Small intestine (tissue), 7 donors: ENCODE measurements around the gene NFXL1. TPM values are rescaled to one million over a fixed set of nuclear protein-coding genes. Genes with fewer than 3 reads are reported as not detected.

Experiments used
- DNase-seq, 2 donors: peaks; one replicate each; pipeline versions ENCODE4 v3.0.0 to v3.0.0-alpha.2; 2013
- FAIRE-seq: peaks from 2 replicates; lab custom pipeline; 2012; peaks lifted over from hg19 to GRCh38; lab: Jason Lieb, UNC
- H3K27ac ChIP-seq, 3 donors: one replicate each; pipeline ENCODE4 v1.5.1; 2013; ENCODE audit warnings: low read length in 2 of 3, mild to moderate bottlenecking in 2 of 3, control low read depth in 1 of 3, inconsistent platforms in 1 of 3, low read depth in 1 of 3, moderate library complexity in 1 of 3
- H3K27me3 ChIP-seq, 3 donors: one replicate each; pipeline ENCODE4 v1.6.1; 2013; ENCODE audit warnings: low read length in 3 of 3, inconsistent platforms in 1 of 3; ENCODE audit not compliant: control insufficient read depth in 3 of 3, insufficient read depth in 3 of 3
- H3K36me3 ChIP-seq, 3 donors: one replicate each; pipeline ENCODE4 v1.6.1; 2013; ENCODE audit warnings: low read length in 3 of 3, inconsistent platforms in 1 of 3, low read depth in 1 of 3, mild to moderate bottlenecking in 1 of 3, moderate library complexity in 1 of 3; ENCODE audit not compliant: control insufficient read depth in 3 of 3, insufficient read depth in 2 of 3
- H3K4me1 ChIP-seq, 3 donors: one replicate each; pipeline ENCODE4 v1.6.1; 2013; ENCODE audit warnings: low read length in 2 of 3, inconsistent platforms in 1 of 3, low read depth in 1 of 3, mild to moderate bottlenecking in 1 of 3, moderate library complexity in 1 of 3; ENCODE audit not compliant: control insufficient read depth in 3 of 3, insufficient read depth in 2 of 3
- H3K4me3 ChIP-seq, 3 donors: one replicate each; pipeline ENCODE4 v1.5.1; 2013; ENCODE audit warnings: low read length in 3 of 3, control low read depth in 1 of 3, inconsistent platforms in 1 of 3, low read depth in 1 of 3, mild to moderate bottlenecking in 1 of 3, moderate library complexity in 1 of 3
- H3K9me3 ChIP-seq, 2 donors: one replicate each; pipeline ENCODE4 v1.6.1; 2013; ENCODE audit warnings: low read depth in 1 of 2, low read length in 1 of 2; ENCODE audit not compliant: control insufficient read depth in 2 of 2, insufficient read depth in 1 of 2
- WGBS, 3 donors: extraction: QIAGEN DNeasy Blood & Tissue Kit; methylation state at CpG; one replicate each; pipeline ENCODE4 v1.1.7; 2013; 5-methylcytosine and 5-hydroxymethylcytosine counted together
- polyA plus RNA-seq, 4 donors: library from polyadenylated mRNA; stranded (reverse) in 3 of 4; unstranded in 1 of 4; fragments of 200-250 nt in 3 of 4; fragments of 120-200 nt in 1 of 4; gene quantifications; one replicate each; pipeline versions ENCODE4 v1.2.1 to v1.2.3, GENCODE V29; 2013
- donor health status: healthy with polysubstance abuse.
- donor health status: control.
- donor health status: control.
- donor health status: Bipolar disorder and iron deficiency.
- donor health status: healthy.

Gene NFXL1
- polyA plus RNA-seq, 4 donors = 4.6 to 15.1 (median 6.3) TPM

DNA sequence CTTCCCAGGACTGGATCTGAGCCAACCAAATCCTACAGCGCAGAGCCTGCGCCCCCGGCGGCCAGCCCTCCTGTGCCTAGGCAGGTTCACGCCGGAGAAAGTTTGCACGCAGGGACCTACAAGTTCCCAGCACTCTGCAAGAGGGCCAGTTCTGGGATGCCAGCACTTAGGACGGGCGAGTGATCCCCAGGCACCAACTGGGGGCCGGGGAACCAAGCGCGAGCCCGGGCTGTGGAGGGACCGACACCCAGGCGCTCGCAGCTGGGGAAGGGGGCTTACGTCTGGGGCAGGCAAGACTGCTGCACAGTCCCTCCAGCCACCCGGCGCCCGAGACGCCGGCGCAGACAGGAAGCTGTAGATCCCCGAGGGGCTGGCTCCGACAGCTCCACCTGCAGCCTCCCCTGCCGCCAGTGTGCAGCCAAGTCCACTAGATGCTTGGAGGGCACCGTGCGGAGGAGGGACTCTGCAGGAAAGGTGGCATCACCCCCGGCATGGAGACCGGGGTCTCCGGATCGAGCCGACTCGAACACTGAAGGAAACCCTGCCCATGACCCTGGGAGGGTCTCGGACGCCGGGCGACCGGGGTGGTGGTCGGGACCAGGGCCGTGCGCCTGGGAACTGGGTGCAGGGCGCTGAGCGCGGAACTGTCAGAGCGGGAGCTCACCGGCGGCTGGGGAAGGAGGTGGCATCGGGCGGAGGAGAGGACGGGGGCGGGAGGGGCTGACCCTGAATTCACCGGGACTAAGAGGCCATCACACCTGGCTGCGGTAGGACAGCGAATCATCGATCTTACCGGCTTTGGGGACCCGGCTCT, 77.1 kb downstream of the NFXL1 start:
- H3K36me3 ChIP-seq = no peaks in the 10 kb centered on the region
- H3K4me3 ChIP-seq = peak overlapping the region in 2 of 3 donors; percentile 51 to 61
- DNase-seq (peak; percentile 24 to 66), FAIRE-seq (no peak)
- no peak overlapping the region for H3K27ac ChIP-seq
- H3K27me3 ChIP-seq = peaks cover 0 to 5% (median 0%) of the 10 kb centered on the region in 3 donors
- H3K4me1 ChIP-seq = peaks cover 0 to 25% (median 8%) of the 10 kb centered on the region in 3 donors
- peaks cover 0 to 6% of the 10 kb centered on the region in 2 donors for H3K9me3 ChIP-seq
- WGBS, 3 donors = 1% methylated on average over 42 to 58 of the region's 58 CpGs

DNA sequence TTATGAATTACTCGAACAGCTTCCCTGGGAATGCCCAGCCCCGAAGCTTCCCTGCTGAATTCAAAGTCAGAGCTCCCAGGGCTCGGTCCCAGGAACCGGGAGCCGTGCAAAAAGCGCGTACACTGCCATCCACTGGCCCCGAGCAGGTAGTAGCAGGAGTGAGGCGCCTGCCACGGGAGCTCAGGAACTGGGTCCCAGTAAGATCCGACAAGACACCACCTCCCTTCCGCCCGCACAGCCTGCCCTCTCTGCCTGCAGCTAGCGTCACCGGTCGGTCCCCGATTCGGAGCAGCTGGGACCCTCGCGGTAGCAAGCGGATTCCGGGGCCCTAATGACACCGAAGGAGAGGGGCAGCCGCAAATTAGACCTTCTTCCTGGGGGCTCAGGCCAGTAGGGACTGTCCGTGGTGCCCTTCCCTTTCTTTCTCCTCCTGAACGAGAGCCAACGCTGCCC, 77.7 kb downstream of the NFXL1 start:
- WGBS, 3 donors = 0 to 1% (median 1%) methylated on average over 24 to 27 of the region's 27 CpGs
- Histone ChIP-seq H3K36me3 (no peaks in the 10 kb centered on the region), H3K27me3 (peaks cover 0 to 5% (median 0%) of the 10 kb centered on the region in 3 donors), H3K9me3 (peaks cover 0 to 6% of the 10 kb centered on the region in 2 donors), H3K4me3 (peak overlapping the region in 2 of 3 donors; percentile 51 to 61), H3K27ac (no peak overlapping the region), H3K4me1 (peaks cover 0 to 25% (median 8%) of the 10 kb centered on the region in 3 donors)
- FAIRE-seq (no peak), DNase-seq (peak; percentile 81 to 83)

DNA sequence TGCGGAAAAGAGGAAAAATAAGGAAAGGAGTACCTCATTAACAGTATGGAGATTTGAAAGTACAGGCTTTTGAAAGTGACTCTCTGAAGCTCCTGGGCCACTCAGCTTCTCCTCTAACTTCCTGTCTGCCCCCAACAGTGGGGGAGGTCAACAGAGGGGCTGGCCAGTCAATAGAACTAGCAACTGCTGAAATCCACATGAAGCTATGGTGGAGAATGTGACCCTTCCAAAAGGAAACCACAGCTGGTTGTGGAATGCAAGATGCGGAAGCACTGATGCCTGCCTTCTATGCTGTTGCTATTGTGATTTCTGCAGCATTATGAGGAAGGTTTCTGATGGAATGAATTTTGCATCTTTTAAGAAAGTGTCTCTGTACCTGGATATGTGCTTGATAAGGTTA, 78.9 kb downstream of the NFXL1 start:
- DNase-seq (no peak), FAIRE-seq (no peak)
- Histone ChIP-seq H3K36me3 (no peaks in the 10 kb centered on the region), H3K9me3 (peaks cover 0 to 6% of the 10 kb centered on the region in 2 donors), H3K27ac (no peak overlapping the region), H3K4me3 (no peak overlapping the region), H3K27me3 (peaks cover 0 to 5% (median 2%) of the 10 kb centered on the region in 3 donors), H3K4me1 (peaks cover 0 to 25% (median 8%) of the 10 kb centered on the region in 3 donors)
- 73 to 81% (median 78%) methylated on average over 2 of the region's 2 CpGs for WGBS, 3 donors

DNA sequence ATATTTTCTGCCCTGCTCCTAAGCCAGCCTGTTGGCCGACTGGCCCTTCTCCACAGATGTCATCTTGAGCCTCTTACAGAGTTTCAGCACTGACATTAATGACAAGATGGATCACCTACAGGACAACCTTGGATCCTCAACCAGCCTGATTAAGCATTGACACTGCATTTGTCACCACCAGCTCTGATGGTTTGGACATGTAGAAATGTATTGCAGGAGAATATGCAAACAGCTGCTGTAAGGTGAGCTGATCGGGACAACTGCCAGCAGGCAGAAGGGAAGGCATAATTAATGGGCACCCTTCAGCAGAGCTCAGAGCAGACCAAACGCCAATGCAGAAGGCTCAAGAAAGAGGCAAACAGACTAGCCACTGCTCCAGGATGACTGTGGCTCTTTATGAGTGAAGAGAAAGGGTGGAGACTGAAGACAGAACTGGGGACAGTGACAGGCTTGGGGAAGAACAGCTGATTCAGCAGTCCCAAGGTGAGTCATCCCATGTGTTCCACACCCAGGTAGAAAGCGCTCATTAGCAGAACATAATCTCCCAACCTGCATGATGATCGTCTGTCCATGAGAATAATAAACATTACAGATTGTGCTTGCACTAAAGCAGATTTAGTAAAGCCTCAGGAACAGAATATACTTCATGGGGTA, 83.2 kb downstream of the NFXL1 start:
- Histone ChIP-seq H3K4me1 (peaks cover 0 to 8% (median 0%) of the 10 kb centered on the region in 3 donors), H3K27me3 (peaks cover 0 to 5% (median 2%) of the 10 kb centered on the region in 3 donors), H3K36me3 (no peaks in the 10 kb centered on the region), H3K27ac (no peak overlapping the region), H3K9me3 (peaks cover 0 to 6% of the 10 kb centered on the region in 2 donors), H3K4me3 (no peak overlapping the region)
- DNase-seq = peak; percentile 5 to 32
- WGBS, 3 donors = 54 to 73% (median 54%) methylated on average over 5 of the region's 5 CpGs
- FAIRE-seq = no peak

DNA sequence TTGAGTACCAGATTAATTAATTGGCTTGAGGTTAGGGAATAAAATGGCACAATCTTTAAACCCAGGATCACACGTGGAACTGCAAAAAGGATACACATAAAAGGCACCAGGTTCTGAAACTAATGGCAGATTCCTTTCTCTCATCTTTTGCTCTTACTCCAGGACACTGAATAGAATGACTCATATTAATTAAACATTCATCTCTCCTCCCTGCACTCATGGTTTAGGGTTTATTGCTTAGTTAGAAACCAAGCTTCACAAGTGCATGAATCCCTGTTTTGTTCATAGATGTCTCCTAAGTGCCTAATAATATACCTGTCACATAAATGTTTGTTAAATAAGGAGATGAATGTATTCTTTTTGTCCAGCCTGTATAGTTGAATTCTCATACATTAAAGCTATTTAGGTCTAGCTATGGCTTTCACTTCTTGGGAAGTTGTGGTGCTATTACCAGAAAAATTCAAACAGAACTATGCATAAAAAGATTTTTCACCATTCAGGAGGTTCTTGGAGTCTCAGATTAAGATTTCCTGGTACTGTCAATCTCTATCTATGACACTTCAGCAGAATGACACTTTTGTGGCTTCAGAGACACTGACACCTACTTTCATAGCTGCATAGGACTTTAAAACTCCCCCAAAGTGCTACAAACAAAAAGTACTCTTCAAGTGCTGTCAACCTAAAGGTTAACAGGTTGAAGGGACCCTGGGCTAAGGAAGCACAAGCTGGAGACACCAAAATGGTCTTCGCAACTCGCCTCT, 83.9 kb downstream of the NFXL1 start:
- H3K9me3 ChIP-seq = peaks cover 0 to 6% of the 10 kb centered on the region in 2 donors
- 74 to 88% (median 75%) methylated on average over 3 of the region's 3 CpGs for WGBS, 3 donors
- DNase-seq (no peak), FAIRE-seq (no peak)
- H3K4me1 ChIP-seq = peaks cover 0 to under 1% (median 0%) of the 10 kb centered on the region in 3 donors
- H3K27ac ChIP-seq = no peak overlapping the region
- peaks cover 0 to 3% (median 2%) of the 10 kb centered on the region in 3 donors for H3K27me3 ChIP-seq
- H3K36me3 ChIP-seq = no peaks in the 10 kb centered on the region
- H3K4me3 ChIP-seq = no peak overlapping the region

DNA sequence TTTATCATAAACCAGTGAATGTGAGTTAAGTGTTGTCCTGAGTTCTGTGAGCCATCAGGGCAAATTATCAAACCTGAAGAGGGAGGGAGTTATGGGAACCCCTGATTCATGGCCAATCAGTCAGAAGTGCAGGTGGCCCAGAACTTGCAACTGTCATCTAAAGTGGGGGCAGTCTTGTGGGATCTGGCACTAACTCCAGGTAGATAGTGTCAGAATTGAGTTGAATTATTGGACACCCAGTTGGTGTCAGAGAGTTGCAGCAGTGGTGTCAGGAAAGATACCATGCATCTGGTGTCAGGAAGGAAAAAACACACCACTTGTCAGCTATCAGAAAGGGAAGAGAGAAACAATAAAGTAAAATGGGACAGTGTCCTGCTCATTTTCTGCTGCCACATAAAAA, 84.9 kb downstream of the NFXL1 start:
- FAIRE-seq (no peak), DNase-seq (no peak)
- Histone ChIP-seq H3K36me3 (no peaks in the 10 kb centered on the region), H3K27me3 (peaks cover 0 to 2% (median 0%) of the 10 kb centered on the region in 3 donors), H3K4me3 (no peak overlapping the region), H3K27ac (no peak overlapping the region), H3K9me3 (peaks cover 0 to 6% of the 10 kb centered on the region in 2 donors), H3K4me1 (no peaks in the 10 kb centered on the region)

DNA sequence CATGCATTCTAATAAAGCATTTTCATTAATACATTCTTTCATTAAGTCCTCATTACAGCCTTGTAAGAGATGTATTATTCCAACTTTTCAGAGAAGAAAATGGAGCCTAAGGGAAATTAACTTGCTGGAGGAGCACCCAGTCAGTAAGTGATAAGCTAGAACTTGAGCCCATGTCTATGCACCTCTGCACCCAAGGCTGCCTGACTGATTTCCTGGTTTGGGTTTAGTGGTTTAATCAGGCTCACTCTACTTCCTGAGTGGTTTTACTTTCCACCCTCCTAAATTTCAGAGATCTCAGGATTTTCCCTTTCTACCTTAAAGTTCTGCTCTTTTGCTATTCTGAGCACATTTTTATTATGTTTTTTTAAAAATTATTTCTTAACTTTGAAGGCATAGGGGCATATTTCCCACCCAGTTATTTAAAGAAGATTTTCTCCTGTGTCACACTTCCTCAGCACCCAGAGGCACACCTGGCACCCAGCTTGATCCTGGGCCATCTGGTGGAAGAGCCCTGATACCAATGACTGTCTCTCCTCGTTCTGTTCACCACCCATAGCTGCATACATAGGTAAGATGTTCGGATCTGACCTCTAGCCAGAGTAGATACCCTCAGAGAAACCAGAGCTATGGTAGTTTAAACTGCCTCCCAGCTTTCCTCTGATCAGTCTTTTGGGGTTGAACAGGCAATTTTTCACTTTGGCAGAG, 86.9 kb downstream of the NFXL1 start:
- Histone ChIP-seq H3K4me3 (no peak overlapping the region), H3K4me1 (no peaks in the 10 kb centered on the region), H3K9me3 (peaks cover 0 to 2% of the 10 kb centered on the region in 2 donors), H3K36me3 (no peaks in the 10 kb centered on the region), H3K27me3 (peaks cover 0 to 2% (median 0%) of the 10 kb centered on the region in 3 donors), H3K27ac (no peak overlapping the region)
- FAIRE-seq (no peak), DNase-seq (no peak)
- WGBS, 3 donors = 61 to 77% (median 73%) methylated on average over 2 of the region's 2 CpGs
